ENCODE data around the gene COG5. TPM values are rescaled to one million over a fixed set of nuclear protein-coding genes. Genes with fewer than 3 reads are reported as not detected.

The COG5 gene
- total RNA-seq, 1 experiment from 2014 or later: 58.0 TPM

- DNase-seq (ENCODE audit: low spot score): no peak
Measured at GRCh38 chr7:107394831-107395230, 168.9 kb downstream of the COG5 start.

- no peak for DNase-seq (ENCODE audit: low spot score)
Measured at GRCh38 chr7:107394276-107394675, 169.4 kb downstream of the COG5 start.

- no peak for DNase-seq (ENCODE audit: low spot score)
Measured at GRCh38 chr7:107392830-107393229, 170.9 kb downstream of the COG5 start.

DNA sequence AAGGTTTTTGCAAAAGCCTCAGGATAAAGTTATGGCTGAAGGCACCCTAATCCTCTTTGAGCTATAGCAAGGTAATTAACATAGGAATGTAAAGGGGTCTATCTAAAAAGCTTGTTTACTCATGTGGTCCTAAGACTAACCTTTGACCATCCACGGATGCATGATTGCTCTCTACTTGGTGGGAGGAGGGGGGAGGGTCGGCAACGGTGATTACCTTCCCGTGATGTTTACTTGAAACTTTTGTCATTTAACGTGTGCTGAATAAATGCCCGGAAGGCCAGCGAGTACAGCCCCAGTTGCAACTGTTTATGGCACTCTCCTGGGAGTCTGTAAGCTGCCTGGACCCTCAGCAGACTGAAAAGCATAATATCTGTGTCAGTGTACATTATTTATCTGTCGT lies 172.8 kb downstream of the COG5 start:
- no peak for DNase-seq (ENCODE audit: low spot score)

- no peak for DNase-seq (ENCODE audit: low spot score)
Measured at GRCh38 chr7:107388604-107389003, 175.1 kb downstream of the COG5 start.

DNA sequence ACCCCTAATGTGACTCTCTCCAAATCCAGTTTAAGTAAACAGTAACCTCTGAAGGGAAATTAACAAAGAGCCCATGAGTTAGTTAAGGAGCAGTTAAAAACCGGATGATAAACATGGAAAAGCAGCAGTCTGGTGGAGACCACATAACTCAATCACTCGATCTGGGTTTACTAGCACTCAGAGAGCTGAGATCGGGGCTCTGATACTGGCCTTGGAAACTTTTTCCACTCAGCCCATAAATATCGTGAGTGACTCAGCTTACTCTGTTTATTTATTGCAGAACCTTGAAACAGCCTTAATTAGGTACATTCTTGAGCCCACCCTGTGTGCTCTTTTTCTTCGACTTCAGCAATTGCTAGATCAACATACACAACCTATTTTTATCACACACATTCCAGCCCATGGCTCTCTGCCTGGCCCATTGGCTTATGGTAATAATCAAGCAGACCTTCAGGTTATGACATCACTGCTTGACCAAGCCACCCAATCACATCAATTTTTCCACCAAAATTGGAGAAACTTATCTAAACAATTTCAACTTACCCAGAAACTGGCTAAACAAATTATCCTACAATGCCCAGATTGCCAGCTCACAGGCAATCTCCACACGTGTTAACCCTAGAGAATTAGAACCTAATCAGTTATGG lies 176.0 kb downstream of the COG5 start:
- DNase-seq (ENCODE audit: low spot score): peak; percentile 30

DNA sequence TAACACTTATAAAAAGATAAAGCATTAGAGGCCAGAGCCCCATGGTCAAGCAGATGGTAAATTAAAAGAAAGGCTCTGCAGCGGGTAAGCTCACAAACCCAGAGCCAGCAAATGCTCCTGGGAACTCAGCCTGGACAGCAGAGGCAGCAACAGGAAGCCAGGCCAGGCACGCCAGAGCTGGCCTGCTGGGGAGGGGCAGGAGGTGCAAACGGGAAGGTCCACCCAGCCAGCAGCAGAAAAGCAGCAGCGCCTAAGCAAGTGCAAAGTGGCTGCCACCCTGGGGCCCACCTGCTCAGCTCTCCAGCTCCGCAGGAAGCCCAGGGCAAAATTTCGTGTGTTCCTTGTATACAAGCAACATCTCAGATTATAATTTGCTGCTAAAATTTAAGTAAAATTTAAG lies 176.6 kb downstream of the COG5 start:
- DNase-seq (ENCODE audit: low spot score): no peak

- no peak for DNase-seq (ENCODE audit: low spot score)
Measured at GRCh38 chr7:107386548-107387102, 177.1 kb downstream of the COG5 start.

GRCh38 chr7:107384025-107384424 lies 179.7 kb downstream of the COG5 start:
- DNase-seq (ENCODE audit: low spot score): no peak

DNA sequence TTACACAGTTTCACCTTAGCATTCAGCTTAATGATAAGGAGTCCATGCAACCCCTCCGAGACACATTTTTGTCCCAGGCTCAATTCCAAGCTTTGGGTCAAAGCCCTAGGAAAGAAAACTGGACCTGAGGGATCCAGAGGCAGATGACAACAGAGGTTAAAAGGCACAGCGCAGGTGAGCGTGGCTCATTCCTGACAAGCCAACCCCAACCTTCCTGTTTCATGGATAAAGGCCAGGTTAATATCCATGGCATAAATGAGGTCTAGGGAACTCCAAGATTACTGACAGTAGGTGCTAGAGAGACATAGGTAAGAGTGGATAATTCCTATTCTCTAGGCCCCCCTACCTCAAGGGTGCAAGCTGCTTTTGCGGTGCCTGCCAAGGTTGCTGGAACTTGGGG lies 180.5 kb downstream of the COG5 start:
- no peak for DNase-seq (ENCODE audit: low spot score)

DNA sequence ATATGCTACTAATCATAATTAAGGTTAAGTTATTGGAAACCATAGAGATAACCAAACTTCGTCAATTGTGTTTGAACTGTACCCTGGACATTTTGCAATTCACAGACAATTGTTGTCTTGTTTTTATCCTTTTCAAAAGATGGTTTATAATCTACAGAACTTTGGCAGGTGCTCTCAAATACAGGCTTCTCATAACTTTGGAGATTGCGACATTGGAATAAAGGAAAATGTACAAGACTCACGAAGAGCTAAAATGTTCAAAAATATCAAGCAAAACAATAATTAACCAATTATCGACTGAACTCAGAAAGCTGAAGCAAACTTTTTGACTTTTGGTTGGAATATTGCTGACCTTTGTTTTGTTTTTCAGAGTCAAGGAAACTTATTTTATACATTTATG lies 182.3 kb downstream of the COG5 start:
- DNase-seq (ENCODE audit: low spot score): no peak

GRCh38 chr7:107373354-107373753 lies 190.4 kb downstream of the COG5 start:
- DNase-seq (ENCODE audit: low spot score): no peak

GRCh38 chr7:107372298-107372697 lies 191.4 kb downstream of the COG5 start:
- DNase-seq (ENCODE audit: low spot score): no peak

DNA sequence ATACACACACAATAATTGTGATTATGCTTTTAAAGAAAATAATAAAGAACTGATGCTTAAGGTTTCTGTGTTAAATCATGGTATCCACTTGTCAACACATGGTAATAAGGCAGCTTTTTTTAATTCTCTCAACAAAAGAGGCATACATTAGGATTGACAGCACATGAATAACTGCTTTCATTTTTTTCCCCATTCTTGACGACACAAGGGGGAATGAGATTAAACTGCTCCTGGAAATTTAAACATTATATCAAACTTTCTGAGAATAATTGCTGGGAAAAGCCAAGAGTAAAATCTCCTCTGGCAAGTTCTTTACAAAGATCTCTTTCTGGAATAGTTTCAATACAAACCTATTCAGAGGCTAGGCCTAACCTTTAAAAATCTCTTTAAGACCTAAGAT lies 192.9 kb downstream of the COG5 start:
- DNase-seq (ENCODE audit: low spot score): no peak

GRCh38 chr7:107364787-107365186 lies 198.9 kb downstream of the COG5 start:
- no peak for DNase-seq (ENCODE audit: low spot score)

- DNase-seq (ENCODE audit: low spot score): no peak
Measured at GRCh38 chr7:107359520-107360316, 204.0 kb downstream of the COG5 start.

DNA sequence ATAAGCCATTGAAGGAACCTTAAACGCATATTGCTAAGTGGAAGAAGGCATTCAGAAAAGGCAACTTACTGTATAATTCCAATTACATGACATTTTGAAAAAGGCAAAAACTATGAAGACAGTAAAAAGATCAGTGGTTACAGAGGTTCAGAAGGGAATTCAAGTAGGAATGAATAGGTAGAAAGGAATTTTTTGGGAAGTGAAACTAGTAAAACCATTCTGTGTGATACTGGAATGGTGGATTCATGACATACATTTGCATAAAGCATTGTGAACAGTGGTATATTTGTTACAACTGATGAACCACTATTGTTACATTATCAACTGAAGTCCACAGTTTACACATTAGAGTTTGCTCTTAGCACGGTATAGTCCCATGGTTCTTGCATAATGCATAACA lies 208.1 kb downstream of the COG5 start:
- DNase-seq (ENCODE audit: low spot score): no peak

GRCh38 chr7:107354640-107355039 lies 209.1 kb downstream of the COG5 start:
- DNase-seq (ENCODE audit: low spot score): no peak

DNA sequence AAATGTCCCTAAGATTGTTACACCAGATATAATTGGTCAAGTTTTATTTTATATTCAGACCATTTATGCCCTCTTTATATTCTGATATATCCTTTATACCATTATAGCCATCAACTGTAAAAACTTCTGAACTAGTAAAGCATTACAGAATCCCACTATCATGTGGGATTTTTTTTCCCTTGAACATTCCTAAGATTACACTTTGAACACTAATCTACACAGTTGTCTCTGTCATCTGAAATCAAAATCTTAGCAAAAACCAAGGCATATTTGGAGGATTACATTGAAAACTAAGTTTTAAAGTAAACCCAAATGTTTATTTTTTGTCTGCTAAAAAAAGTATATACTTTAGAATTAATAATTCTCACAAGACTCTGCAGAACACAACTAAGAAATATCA lies 210.0 kb downstream of the COG5 start:
- no peak for DNase-seq (ENCODE audit: low spot score)

GRCh38 chr7:107345898-107346297 lies 217.8 kb downstream of the COG5 start:
- no peak for DNase-seq (ENCODE audit: low spot score)

GRCh38 chr7:107344799-107345198 lies 218.9 kb downstream of the COG5 start:
- no peak for DNase-seq (ENCODE audit: low spot score)

DNA sequence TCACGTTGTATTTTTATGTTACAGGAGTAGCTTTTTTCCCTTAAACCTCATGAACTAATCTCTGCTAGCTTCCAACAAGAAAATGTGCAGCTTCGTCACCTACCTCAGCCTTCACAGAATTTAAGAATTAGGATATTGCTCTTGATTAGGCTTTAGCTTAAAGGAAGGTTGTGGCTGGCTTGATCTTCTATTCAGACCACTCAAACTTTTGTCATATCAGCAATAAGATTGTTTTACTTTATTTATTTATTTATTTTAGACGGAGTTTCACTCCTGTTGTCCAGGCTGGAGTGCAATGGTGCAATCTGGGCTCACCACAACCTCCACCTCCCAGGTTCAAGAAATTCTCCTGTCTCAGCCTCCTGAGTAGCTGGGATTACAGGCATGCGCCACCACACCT lies 219.4 kb downstream of the COG5 start:
- no peak for DNase-seq (ENCODE audit: low spot score)

DNA sequence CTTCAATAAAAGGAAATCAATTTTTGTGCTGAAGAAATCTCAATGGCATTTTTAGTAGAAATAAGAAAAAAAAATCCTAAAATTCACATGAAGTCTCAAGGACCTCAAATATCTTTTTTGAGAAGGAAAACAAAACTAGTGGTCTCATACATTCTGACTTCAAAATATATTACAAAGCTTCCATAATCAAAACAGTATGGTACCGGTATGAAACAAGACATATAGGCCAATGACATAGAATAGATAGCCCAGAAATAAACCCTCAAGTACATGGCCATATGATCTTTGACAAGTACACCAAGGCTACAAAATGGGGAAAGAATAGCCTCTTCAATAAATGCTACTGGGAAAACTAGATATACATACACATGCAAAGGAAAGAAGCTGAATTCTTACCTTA lies 225.6 kb downstream of the COG5 start:
- no peak for DNase-seq (ENCODE audit: low spot score)
